Loucy (cell line): ENCODE measurements around the gene FAM83C.

Experiments
- H2AFZ ChIP-seq: fragments of 200-600 bp; sonication (generic); 2 replicates; pipeline ENCODE4 v1.6.0; 2016; ENCODE audit warnings: antibody characterized with exemption, mild to moderate bottlenecking, low read length, moderate library complexity
- H3F3A ChIP-seq: fragments of 200-600 bp; 2 replicates; pipeline ENCODE4 v1.6.0; 2016; ENCODE audit warnings: antibody characterized with exemption, low read depth, mild to moderate bottlenecking
- H3K27me3 ChIP-seq: fragments of 200-600 bp; sonication (generic); 2 replicates; pipeline ENCODE4 v1.6.1; 2014; ENCODE audit warnings: low read length, mild to moderate bottlenecking; ENCODE audit not compliant: insufficient read depth, poor library complexity, severe bottlenecking
- H3K36me3 ChIP-seq: fragments of 200-600 bp; sonication (generic); 2 replicates; pipeline ENCODE4 v1.6.1; 2016; ENCODE audit warnings: low read length; ENCODE audit not compliant: insufficient read depth
- H3K4me1 ChIP-seq: fragments of 200-600 bp; sonication (generic); 2 replicates; pipeline ENCODE4 v1.5.1; 2014; ENCODE audit warnings: low read length, mild to moderate bottlenecking; ENCODE audit not compliant: insufficient read depth, poor library complexity, severe bottlenecking
- H3K4me2 ChIP-seq: fragments of 200-600 bp; sonication (generic); 2 replicates; pipeline ENCODE4 v1.6.0; 2014; ENCODE audit warnings: antibody characterized with exemption, low read length, low read depth, mild to moderate bottlenecking; ENCODE audit not compliant: poor library complexity, severe bottlenecking
- H3K4me3 ChIP-seq: fragments of 200-600 bp; sonication (generic); 2 replicates; pipeline ENCODE4 v1.5.1; 2014; ENCODE audit warnings: low read length, mild to moderate bottlenecking, mixed read lengths; ENCODE audit not compliant: poor library complexity, severe bottlenecking
- H3K79me2 ChIP-seq: fragments of 200-600 bp; sonication (generic); 2 replicates; pipeline ENCODE4 v1.6.1; 2014; ENCODE audit warnings: low read length; ENCODE audit not compliant: insufficient read depth
- H3K9ac ChIP-seq: fragments of 200-600 bp; sonication (generic); 2 replicates; pipeline ENCODE4 v1.6.0; 2014; ENCODE audit warnings: mild to moderate bottlenecking, low read depth, low read length, moderate library complexity; ENCODE audit not compliant: poor library complexity, severe bottlenecking
- H3K9me2 ChIP-seq: fragments of 200-600 bp; sonication (generic); replicated peaks from 2 replicates; pipeline ENCODE4 v1.6.1; 2016; ENCODE audit warnings: low read depth, low read length, mixed read lengths
- H3K9me3 ChIP-seq: fragments of 200-600 bp; sonication (generic); 2 replicates; pipeline ENCODE4 v1.6.1; 2014; ENCODE audit warnings: mild to moderate bottlenecking, antibody characterized with exemption, low read length, low read depth; ENCODE audit not compliant: insufficient read depth
- H4K20me1 ChIP-seq: fragments of 200-600 bp; sonication (generic); 2 replicates; pipeline ENCODE4 v1.6.0; 2014; ENCODE audit warnings: antibody characterized with exemption, low read length, mild to moderate bottlenecking; ENCODE audit not compliant: insufficient read depth, poor library complexity, severe bottlenecking
- EZH2phosphoT487 ChIP-seq: fragments of 200-600 bp; IDR thresholded peaks from 2 replicates; pipeline ENCODE4 v1.6.1; 2018; ENCODE audit warnings: antibody characterized with exemption, mild to moderate bottlenecking, moderate library complexity, borderline replicate concordance
- TF ChIP-seq, protein P1 (sequence below): fragments of 200-600 bp; sonication (generic); conservative IDR thresholded peaks from 2 replicates; pipeline ENCODE4 v1.5.1; 2014; ENCODE audit warnings: mild to moderate bottlenecking, antibody characterized with exemption, low read length

The FAM83C gene

DNA sequence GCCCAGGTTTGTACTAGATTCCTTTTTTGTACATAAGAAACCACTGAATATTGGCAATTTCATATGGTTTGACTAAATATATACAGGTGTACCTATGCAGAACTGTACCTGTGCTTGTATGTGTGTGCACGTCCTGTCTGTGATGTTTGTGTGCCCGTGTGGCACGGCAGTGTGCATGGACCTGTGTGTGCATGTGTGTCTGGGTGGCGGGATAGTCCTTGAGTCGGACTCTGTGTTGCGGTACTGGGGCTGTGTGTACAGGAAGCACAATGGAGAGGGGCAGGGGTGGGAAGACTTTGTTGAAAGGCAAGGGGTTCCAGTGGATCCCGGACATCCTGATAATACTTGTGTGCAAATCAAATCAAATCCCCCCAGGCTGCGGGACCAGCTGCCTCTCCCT, 3.4 kb upstream of the FAM83C start:
- Histone ChIP-seq H3K36me3 (no peaks in the 10 kb centered on the region), H3K79me2 (no peaks in the 10 kb centered on the region), H3K9me3 (no peaks in the 10 kb centered on the region), H3K9me2 (no peaks in the 10 kb centered on the region), H3K27me3 (no peaks in the 10 kb centered on the region), H2AFZ (no peak overlapping the region), H3F3A (no peaks in the 10 kb centered on the region), H3K4me3 (no peak overlapping the region), H4K20me1 (no peaks in the 10 kb centered on the region), H3K4me1 (no peaks in the 10 kb centered on the region), H3K9ac (no peak overlapping the region), H3K4me2 (no peak overlapping the region)
- TF ChIP-seq, protein P1, sequence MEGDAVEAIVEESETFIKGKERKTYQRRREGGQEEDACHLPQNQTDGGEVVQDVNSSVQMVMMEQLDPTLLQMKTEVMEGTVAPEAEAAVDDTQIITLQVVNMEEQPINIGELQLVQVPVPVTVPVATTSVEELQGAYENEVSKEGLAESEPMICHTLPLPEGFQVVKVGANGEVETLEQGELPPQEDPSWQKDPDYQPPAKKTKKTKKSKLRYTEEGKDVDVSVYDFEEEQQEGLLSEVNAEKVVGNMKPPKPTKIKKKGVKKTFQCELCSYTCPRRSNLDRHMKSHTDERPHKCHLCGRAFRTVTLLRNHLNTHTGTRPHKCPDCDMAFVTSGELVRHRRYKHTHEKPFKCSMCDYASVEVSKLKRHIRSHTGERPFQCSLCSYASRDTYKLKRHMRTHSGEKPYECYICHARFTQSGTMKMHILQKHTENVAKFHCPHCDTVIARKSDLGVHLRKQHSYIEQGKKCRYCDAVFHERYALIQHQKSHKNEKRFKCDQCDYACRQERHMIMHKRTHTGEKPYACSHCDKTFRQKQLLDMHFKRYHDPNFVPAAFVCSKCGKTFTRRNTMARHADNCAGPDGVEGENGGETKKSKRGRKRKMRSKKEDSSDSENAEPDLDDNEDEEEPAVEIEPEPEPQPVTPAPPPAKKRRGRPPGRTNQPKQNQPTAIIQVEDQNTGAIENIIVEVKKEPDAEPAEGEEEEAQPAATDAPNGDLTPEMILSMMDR: no peak
- TF ChIP-seq EZH2phosphoT487: no peak

- TF ChIP-seq EZH2phosphoT487: no peak
- TF ChIP-seq, protein P1: no peak
- no peak overlapping the region for H3K4me3 ChIP-seq
- no peaks in the 10 kb centered on the region for H3K4me1 ChIP-seq
These were observed 2.8 kb upstream of the FAM83C start for GRCh38 chr20:35295058-35295457.

GRCh38 chr20:35294293-35294685, 2.1 kb upstream of the FAM83C start:
- Histone ChIP-seq H3K4me1 (no peaks in the 10 kb centered on the region), H3K36me3 (no peaks in the 10 kb centered on the region), H3K27me3 (no peaks in the 10 kb centered on the region), H3K4me2 (no peak overlapping the region), H3K79me2 (no peaks in the 10 kb centered on the region), H2AFZ (no peak overlapping the region), H3K4me3 (no peak overlapping the region), H3F3A (no peaks in the 10 kb centered on the region), H3K9ac (no peak overlapping the region), H4K20me1 (no peaks in the 10 kb centered on the region), H3K9me3 (no peaks in the 10 kb centered on the region), H3K9me2 (no peaks in the 10 kb centered on the region)
- TF ChIP-seq EZH2phosphoT487: no peak
- TF ChIP-seq, protein P1: no peak

More at GRCh38 chr20:35295058-35295457, 2.8 kb upstream of the FAM83C start:
- Histone ChIP-seq H3F3A (no peaks in the 10 kb centered on the region), H3K79me2 (no peaks in the 10 kb centered on the region), H2AFZ (no peak overlapping the region), H3K27me3 (no peaks in the 10 kb centered on the region), H3K9me3 (no peaks in the 10 kb centered on the region), H3K9ac (no peak overlapping the region), H3K9me2 (no peaks in the 10 kb centered on the region), H3K4me2 (no peak overlapping the region), H4K20me1 (no peaks in the 10 kb centered on the region), H3K36me3 (no peaks in the 10 kb centered on the region)
